Heart left ventricle (tissue), 13 donors: ENCODE data around the gene DNAH17.

Experiments
- CTCF ChIP-seq, 12 donors: fragments of 200-600 bp; sonication (generic) in 4 of 12; IDR thresholded peaks; one replicate each; pipeline versions ENCODE4 v1.5.0 to v1.8.0; 2018 to 2022; ENCODE audit warnings: antibody characterized with exemption in 12 of 12, mild to moderate bottlenecking in 5 of 12
- POLR2A ChIP-seq, 2 donors: fragments of 450-650 bp; IDR thresholded peaks; one replicate each; pipeline ENCODE4 v1.6.1; 2017; ENCODE audit warnings: antibody characterized with exemption in 2 of 2, mild to moderate bottlenecking in 2 of 2, moderate library complexity in 2 of 2
- donor health status: ischemic (EF 13 %, LVEDD 7.1; RV severe dilation, severe dysfunction).
- donor health status: DM: no; HTN: yes; CAD: no.
- donor health status: DM: no; HTN: no; CAD: no.
- donor health status: ischemic (EF 25% LVEDD 6.9; RV normal size, moderate dysfunction).
- donor health status: ischemic (EF 25% LVEDD 5.7; RV mildly dilated, moderate dysfunction).
- donor health status: ischemic (EF 35%, LVEDD 5.7; RV mildly dilated, moderate dysfunction).
- donor health status: nonischemic (EF 11% LVEDD 7.7; RV severe dilation, severe dysfunction).
- donor health status: DM: yes; HTN: yes; CAD: no.
- donor health status: PGD.
- donor health status: ischemic (EF 29% LVEDD 5.4; RV normal size, mild dysfunction).
- donor health status: nonischemic (EF 23%, LVEDD 6.1; RV moderate dilation, normal function).

GRCh38 chr17:78557598-78558039 is 19.6 kb downstream of the DNAH17 start:
- TF ChIP-seq CTCF (IDR thresholded peaks at IDR 0.05), result no peak
- TF ChIP-seq POLR2A (IDR thresholded peaks at IDR 0.05), result no peak
